Activated gamma-delta T cell treated with Interleukin-2 at 50 U/mL for 16 hours (primary cell): ENCODE results near the gene SLC25A39.

Experiments used
- DNase-seq: peaks from one replicate; pipeline ENCODE4 v3.0.0-alpha.2; 2020

The SLC25A39 gene

GRCh38 chr17:44272321-44272951, 52.2 kb downstream of the SLC25A39 start:
- DNase-seq, result no peak
